Right ventricle myocardium superior (tissue), 1 donor: ENCODE results near the gene EFNA5. TPM values are rescaled to one million over a fixed set of nuclear protein-coding genes. Genes with fewer than 3 reads are reported as not detected.

ENCODE experiments used
- ATAC-seq: fragments of 200-7000 bp; cut with Tn5 transposase; one replicate; pipeline ENCODE4 v1.9.1; 2020; ENCODE audit warnings: mild to moderate bottlenecking; ENCODE audit not compliant: poor library complexity
- DNase-seq: peaks from one replicate; pipeline ENCODE4 v3.0.0-alpha.2; 2020
- intact Hi-C: fragments of 100-400 bp; cut with DNase I; formaldehyde crosslinking; loops from one replicate; pipeline ENCODE4 v1.11.2; 2022
- total RNA-seq: library from RNA; stranded (reverse); fragmentation: NEBNext Ultra II Directional; extraction: Animal tissue kit (Norgen Biotek cat#: 25700); gene quantifications from one replicate; pipeline ENCODE4 v1.2.1, GENCODE V29; 2021
- donor health status: DM: no; HTN: yes; CAD: no; lungs with severe emphysema.

Gene EFNA5
- total RNA-seq, 1 donor from 2014 or later: 25.7 TPM

DNA sequence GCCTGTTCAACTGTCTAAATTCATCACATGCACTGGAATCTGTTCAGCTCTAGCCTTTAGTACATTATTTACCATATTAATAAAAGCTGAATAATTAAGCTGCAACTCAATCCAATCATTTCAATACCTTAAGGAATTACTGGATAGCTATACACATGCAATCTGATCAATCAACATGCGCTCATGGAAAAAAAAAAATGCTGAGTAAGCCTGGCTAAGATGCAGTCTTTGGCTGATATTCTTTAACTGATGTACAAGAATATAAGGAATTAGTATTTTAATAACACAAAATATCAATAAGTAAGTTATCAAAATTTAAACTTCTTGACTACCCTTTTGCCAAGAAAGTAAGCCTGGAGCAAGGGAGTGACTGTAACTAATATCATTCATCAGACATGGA is 15.9 kb downstream of the EFNA5 start:
- no peak for DNase-seq
- ATAC-seq: no peak
- intact Hi-C loops: no loop called here

DNA sequence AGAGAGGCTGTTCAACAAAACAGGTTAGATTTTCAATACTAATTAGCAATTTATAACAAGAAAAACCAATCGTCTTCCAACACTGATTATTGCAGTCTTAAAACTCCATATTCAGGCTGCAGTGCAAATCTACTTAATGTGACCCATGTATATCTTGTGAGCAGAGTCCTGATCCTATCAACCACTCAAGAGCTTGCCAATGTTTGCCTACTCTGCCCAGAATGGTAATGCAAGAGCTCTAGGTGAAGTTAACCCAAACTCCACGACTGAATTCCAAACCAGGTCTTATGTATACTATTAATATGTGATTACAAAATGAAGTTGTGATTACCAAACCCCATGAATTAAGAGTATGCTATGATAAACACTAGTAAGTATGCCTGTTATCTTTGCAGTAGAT is 17.1 kb downstream of the EFNA5 start:
- no peak for ATAC-seq
- intact Hi-C loops: no loop called here
- DNase-seq: no peak

DNA sequence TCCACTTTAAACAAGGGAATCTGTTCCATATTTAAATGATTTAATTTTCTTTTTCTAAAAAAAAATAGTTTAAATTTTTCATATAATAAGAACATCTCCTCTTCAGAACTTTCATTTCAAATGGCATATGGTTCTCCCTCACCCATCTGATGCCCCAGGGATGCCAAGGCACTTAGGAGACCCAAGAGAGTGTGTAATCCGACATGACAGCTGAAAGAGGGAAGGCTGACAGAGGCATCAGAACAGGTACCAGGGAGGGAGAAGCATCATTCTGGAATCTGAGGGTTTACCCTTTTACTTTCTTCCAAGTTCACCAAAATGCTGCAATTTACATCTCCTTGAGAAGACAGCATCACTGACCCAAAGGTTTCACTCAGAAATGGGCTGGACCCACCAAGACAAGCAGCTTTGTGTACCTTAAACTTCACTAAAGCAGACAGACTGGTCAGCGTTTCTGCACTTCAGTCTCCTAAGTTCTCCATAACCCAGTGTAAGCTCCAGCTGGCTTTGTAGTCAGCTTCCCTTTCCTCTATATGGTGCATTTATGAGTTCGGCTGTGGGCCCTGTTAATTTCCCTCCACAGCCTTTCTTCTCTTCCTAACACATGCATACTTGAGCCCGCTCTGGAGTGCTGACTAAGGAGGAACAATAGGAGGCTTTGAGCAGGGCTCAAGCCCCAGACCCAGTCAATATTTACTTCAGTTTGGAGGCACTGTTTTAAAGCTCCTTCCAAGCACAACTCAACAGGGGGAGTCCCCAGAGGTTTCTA is 17.7 kb downstream of the EFNA5 start:
- DNase-seq (no peak), ATAC-seq (no peak)
- intact Hi-C loops: no loop called here

- no peak for ATAC-seq
- DNase-seq: no peak
- intact Hi-C loops: no loop called here
Measured at GRCh38 chr5:107652408-107652807, 18.3 kb downstream of the EFNA5 start.

- no peak for ATAC-seq
- intact Hi-C loops: no loop called here
Measured at GRCh38 chr5:107651325-107651724, 19.4 kb downstream of the EFNA5 start.

GRCh38 chr5:107646418-107646817 is 24.3 kb downstream of the EFNA5 start:
- DNase-seq (no peak), ATAC-seq (no peak)
- intact Hi-C loops: no loop called here

More at GRCh38 chr5:107651325-107651724, 19.4 kb downstream of the EFNA5 start:
- no peak for DNase-seq

GRCh38 chr5:107640568-107640967 is 30.2 kb downstream of the EFNA5 start:
- DNase-seq (no peak), ATAC-seq (peak; percentile 46)
- intact Hi-C loops: no loop called here

DNA sequence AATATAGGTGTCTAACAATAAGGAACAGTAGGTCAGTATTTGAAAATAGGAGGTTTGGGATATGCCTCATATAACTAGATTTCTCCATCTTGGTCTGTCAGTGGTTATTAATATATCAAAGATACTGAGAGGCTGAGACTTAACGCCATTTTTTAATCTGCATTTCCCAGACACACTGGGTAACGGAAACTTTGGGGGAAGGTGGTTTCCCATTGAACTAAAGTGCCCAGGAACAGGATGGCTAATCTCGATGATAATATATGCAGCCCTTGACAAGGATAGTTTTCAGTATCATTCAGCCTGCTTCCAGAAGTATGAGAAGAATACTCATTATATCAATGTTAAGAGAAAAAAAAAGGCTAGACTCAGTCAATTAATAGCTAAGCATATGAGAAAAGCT is 30.7 kb downstream of the EFNA5 start:
- intact Hi-C loops: no loop called here
- no peak for ATAC-seq
- no peak for DNase-seq

GRCh38 chr5:107636555-107636954 is 34.2 kb downstream of the EFNA5 start:
- DNase-seq (no peak), ATAC-seq (no peak)
- intact Hi-C loops: no loop called here

GRCh38 chr5:107636068-107636467 is 34.7 kb downstream of the EFNA5 start:
- DNase-seq (no peak), ATAC-seq (no peak)
- intact Hi-C loops: no loop called here

DNA sequence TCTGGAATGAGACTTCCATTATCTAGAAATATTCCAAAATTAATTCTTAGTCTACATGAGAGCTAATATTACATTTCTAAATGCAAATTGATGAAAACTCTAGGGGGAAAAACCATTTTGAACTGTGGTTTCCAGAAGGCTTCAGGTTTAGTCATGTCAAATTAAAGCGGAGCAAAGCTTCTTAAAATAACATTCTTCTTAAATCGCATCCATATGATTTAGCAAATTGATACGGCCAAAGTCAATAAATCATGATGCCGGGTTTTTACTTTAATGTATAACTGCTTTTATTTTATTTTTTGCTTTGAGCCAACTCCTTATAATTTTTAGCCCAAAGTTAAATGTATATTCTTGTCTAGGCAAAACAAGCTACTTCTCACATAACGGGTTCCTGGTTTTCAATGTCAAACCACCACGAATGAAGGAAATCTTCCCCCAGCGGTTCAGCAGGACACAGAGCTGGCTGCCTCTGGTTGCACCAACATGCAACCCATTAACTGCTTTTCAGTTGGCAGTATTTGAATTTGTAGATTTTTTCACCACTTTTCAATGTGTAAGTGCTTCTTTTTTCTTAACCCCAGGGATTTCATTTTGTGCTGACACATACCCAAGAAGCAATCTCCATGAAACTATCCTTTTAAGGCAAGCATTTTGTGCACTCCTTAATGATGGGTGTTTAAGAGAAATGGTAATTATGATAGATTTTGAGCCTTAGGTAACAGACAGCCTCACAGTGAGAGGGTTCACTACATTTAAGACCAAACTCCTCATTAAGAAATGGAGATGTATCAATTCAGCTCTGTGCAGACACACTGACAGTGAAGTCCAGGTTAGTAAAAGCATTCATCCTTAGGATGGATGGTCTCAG is 35.5 kb downstream of the EFNA5 start:
- intact Hi-C loops: no loop called here

GRCh38 chr5:107633171-107633901 is 37.4 kb downstream of the EFNA5 start:
- ATAC-seq (no peak), DNase-seq (no peak)
- intact Hi-C loops: no loop called here

More for the DNA sequence above, 35.5 kb downstream of the EFNA5 start:
- ATAC-seq (no peak), DNase-seq (no peak)

DNA sequence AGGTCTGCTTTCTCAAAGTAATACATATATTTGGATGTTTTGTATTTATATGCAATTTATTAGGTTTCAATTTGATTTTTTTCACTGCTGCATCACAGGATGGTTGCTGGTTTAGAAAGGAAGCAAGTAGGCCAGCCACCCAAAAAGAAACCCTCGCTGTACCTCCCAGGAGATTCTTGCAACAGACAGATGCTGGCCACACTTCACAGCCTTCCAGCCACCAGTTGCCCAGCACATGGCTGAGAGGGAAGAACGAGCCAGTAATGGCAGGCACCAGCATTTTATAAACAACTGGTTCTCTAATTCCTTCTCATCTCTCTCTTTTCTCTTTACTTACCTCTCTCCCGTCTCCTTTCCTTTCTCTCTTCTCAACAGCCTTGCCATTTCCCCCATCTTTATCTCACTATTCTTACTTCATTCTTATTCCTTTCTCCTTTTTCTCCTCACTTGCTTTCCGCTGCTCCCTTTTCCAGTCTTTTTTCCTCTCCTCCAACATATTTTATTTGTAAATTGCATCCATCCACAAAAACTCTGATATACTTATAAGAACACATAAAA is 38.9 kb downstream of the EFNA5 start:
- DNase-seq (no peak), ATAC-seq (no peak)
- intact Hi-C loops: no loop called here

DNA sequence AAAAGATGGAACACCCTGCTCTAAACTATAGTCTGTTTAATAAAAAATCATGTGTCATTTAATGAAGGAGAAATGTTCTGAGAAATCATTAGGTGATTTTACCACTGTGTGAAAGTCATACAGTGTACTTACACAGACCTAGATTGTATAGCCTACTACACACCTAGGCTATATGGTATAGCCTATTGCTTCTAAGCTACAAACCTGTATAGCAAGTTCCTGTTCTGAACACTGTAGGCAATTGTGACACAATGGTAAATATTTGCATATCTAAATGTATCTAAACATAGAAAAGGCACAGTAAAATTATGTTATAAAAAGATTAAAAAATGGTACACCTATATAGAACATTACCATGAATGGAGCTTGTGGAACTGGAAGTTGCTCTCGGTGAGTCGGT is 40.6 kb downstream of the EFNA5 start:
- no peak for DNase-seq
- intact Hi-C loops: no loop called here
- ATAC-seq: no peak

DNA sequence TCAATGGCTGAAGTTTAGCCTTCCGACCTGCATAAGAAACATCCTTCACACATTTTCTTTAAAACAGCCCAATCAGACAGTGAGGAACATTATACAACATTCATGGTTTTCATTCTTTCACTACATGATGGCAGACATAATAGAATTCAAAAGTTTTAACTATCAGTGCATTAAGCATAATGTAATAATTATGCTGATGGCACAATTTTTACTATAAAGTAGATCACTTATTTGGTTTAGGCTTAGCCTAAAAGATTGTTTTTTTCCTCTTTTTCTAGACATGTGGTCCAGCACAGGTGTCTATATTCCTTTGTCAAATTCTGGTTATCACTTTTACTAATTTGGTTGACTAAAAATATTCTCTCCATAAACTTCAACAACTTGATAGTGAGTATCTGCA is 46.5 kb downstream of the EFNA5 start:
- intact Hi-C loops: no loop called here
- no peak for DNase-seq
- no peak for ATAC-seq

- ATAC-seq (no peak), DNase-seq (no peak)
- intact Hi-C loops: no loop called here
Measured at GRCh38 chr5:107621089-107621488, 49.6 kb downstream of the EFNA5 start.

GRCh38 chr5:107619781-107620180 is 51.0 kb downstream of the EFNA5 start:
- DNase-seq: no peak
- intact Hi-C loops: no loop called here
- no peak for ATAC-seq

DNA sequence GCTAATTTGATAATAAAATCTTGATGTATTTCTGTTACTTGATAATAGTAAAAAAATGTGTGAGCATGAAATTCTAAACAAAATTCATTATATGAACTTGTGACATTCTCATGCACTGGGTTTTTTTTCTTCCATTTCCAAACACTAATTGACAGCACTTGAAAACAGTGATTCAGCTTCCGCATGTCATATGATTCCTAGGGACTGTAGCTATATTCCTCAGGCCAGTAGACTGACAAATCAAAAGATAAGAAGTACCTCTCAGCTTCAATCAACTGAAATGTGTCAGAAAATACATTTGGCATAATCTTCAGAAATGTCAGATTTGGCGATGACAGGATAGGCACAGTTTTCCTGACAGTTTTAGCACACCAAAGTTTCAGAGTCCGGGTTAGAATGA is 52.5 kb downstream of the EFNA5 start:
- peak; percentile 58 for ATAC-seq
- intact Hi-C loops: no loop called here
- no peak for DNase-seq

DNA sequence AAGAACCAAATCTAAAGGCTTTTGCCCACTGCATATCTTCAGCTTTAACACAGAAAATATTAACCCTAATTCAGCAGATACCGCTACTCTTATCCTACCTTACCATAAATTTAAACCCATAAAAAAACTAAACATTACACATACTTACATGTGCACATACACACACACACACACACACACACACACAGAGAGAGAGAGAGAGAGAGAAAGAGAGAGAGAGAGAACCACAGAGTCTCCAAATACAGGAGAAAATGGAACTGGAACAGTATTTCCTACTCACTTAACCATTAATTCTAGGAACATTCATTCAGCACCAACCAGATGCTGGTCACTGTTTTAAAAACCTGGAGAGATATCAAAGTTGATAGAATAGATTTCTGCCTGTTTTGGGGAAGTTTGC is 53.7 kb downstream of the EFNA5 start:
- DNase-seq (no peak), ATAC-seq (no peak)
- intact Hi-C loops: no loop called here
